Fibroblast of villous mesenchyme (primary cell): ENCODE results near the gene TNFRSF19. TPM values are rescaled to one million over a fixed set of nuclear protein-coding genes. Genes with fewer than 3 reads are reported as not detected.

Experiments used
- DNase-seq: peaks from one replicate; pipeline ENCODE4 v3.0.0-alpha.2; 2010; ENCODE audit warnings: low read depth
- H3K4me3 ChIP-seq: 2 replicates; pipeline ENCODE4 v1.5.1; 2011; ENCODE audit warnings: low read depth, mild to moderate bottlenecking, low read length
- total RNA-seq: library from RNA; depleted of rRNA; stranded (reverse); fragments of >200 nt; gene quantifications from 2 replicates; pipeline ENCODE4 v1.2.3, GENCODE V29; 2012
- TF ChIP-seq, protein P1 (sequence below): IDR thresholded peaks from 2 replicates; pipeline ENCODE4 v1.5.1; 2012; ENCODE audit warnings: low read depth, mild to moderate bottlenecking, low read length; ENCODE audit not compliant: insufficient read depth

Gene TNFRSF19
- total RNA-seq, 1 donor = 139 TPM

DNA sequence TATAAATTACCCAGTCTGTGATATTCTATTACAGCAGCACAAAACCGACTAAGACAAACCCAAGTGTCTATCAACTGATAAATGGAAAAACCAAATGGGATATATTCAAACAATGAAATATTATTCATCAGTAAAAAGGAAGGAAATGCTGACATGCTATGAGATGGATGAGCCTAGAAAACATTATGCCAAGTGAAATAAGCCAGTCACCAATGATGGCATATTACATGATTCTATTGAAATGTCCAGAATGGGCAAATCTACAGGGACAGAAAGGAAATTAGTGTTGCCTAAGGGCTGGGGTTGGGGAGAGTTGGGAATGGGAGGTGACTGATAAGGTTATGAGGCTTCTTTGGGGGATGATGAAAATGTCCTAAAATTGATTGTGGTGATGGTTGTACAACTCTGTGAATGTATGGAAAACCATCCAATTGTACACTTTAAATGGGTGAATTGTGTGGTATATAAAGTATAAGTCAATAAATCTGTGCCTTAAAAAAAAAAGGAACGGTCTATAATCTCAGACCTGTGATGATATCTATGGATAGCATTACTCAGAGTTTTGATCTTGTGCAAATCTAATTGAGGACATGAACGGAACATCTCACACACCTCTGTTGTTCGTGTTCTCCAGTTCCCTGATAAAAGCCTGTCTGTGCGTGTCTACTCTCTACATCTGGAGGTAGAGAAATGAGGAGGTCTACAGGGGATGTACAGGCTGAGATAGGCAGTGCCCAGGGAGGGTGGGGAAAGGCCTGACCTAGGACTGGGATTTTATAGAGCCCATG is 49.0 kb downstream of the TNFRSF19 start:
- H3K4me3 ChIP-seq = no peak overlapping the region
- TF ChIP-seq, protein P1, sequence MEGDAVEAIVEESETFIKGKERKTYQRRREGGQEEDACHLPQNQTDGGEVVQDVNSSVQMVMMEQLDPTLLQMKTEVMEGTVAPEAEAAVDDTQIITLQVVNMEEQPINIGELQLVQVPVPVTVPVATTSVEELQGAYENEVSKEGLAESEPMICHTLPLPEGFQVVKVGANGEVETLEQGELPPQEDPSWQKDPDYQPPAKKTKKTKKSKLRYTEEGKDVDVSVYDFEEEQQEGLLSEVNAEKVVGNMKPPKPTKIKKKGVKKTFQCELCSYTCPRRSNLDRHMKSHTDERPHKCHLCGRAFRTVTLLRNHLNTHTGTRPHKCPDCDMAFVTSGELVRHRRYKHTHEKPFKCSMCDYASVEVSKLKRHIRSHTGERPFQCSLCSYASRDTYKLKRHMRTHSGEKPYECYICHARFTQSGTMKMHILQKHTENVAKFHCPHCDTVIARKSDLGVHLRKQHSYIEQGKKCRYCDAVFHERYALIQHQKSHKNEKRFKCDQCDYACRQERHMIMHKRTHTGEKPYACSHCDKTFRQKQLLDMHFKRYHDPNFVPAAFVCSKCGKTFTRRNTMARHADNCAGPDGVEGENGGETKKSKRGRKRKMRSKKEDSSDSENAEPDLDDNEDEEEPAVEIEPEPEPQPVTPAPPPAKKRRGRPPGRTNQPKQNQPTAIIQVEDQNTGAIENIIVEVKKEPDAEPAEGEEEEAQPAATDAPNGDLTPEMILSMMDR = no peak
- DNase-seq = no peak

DNA sequence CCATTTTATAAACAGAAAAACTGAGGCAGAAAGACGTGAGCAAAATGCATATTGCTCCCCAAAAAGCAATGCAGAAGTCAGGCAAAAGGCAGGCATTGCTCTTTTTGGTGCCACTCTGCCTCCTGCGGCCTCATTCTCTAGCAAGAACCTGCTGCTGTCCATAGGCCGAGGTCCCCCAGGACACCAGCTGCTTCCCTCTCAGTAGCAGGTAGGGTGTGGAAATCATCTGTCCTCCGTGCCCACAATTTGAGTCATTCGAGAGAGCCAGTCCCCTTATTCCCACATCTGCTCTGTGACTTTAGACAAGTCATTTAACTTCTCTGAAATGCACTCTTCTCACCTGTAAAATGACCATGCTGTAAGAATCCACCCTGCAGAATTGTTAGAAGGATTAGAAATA is 50.0 kb downstream of the TNFRSF19 start:
- TF ChIP-seq, protein P1 = no peak
- H3K4me3 ChIP-seq = no peak overlapping the region
- DNase-seq = no peak

DNA sequence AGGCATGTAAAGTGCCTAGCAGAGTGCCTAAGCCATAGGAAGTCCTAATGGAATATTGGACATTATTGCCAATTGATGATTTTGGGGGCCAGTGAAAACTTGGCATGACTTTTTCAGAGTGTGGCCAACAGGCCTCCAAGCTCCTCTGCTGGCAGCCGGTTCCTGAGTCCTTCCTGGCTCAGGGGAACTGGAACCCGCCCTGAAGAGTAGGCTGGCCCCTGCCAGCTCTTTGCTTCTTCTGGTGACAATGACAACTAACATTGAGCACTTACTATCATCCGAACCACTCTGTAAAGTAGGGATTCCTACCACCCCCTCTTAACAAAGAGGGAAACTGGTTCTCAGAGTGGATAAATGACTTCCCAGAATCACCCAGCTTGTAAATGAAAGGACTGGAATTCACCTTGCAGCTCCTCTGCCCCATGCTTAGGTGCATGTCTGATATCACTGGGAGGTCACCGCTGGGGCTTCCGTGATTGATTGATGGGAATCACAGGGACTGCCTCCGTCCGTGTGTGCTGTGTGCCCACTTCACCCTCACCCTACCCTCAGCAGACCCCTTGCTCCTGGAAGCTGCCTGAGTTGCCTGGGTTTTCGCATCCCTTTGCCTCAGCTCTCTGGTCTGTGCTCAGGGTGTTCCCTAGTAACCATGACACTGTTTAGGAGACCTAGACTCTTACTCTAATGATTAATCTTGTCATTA is 50.6 kb downstream of the TNFRSF19 start:
- TF ChIP-seq, protein P1 = no peak
- no peak for DNase-seq
- no peak overlapping the region for H3K4me3 ChIP-seq

DNA sequence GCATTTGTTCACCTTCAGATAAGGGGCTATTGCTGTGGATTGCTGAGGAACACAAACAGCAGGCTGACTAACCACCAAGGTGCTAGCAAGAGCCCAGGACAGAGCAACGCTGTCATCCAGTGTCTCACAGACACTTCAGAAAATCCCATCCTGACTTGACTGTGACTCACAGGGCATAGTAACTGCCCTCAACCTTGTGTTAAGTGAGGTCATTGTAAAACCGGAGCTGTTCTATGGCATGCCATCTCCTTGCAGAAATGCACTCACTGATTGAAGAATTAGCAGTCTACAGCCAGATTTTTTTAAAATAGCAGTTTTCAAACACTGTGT is 51.1 kb downstream of the TNFRSF19 start:
- no peak overlapping the region for H3K4me3 ChIP-seq
- peak; percentile 78 for DNase-seq
- TF ChIP-seq, protein P1 = no peak

DNA sequence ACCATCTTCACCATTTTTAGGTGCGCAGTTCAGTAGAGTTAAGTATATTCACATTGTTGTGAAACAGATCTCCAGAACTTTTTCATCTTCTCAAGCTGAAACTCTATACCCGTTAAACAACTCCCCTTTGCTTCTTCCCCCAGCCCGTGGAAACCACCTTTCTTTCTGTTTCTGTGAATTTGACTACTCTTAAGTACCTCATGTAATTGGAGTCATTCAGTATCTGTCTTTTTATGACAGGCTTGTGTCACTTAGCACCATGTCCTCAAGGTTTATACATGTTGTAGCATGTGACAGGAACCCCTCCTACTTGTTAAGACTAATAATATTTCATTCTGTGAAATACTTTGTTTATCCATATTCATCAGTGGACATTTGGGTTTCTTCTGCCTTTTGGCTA is 52.8 kb downstream of the TNFRSF19 start:
- no peak overlapping the region for H3K4me3 ChIP-seq
- no peak for DNase-seq
- TF ChIP-seq, protein P1 = no peak

DNA sequence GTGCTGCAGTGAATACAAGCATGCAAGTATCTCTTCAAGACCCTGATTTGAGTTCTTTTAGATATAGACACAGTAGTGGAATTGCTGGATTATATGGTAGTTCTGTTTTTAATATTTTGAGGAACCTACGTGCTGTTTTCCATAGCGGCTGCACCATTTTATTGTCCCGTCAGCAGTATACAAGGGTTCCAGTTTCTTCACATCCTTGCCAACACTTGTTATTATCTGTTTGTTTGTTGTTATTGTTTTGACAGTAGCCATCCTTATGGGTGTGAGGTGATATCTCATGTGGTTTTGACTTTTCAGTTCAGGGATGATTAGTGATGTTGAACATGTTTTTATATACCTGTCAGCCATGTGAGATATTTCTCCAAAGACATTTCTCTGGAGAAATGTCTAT is 53.2 kb downstream of the TNFRSF19 start:
- no peak for DNase-seq
- H3K4me3 ChIP-seq = no peak overlapping the region
- TF ChIP-seq, protein P1 = no peak

DNA sequence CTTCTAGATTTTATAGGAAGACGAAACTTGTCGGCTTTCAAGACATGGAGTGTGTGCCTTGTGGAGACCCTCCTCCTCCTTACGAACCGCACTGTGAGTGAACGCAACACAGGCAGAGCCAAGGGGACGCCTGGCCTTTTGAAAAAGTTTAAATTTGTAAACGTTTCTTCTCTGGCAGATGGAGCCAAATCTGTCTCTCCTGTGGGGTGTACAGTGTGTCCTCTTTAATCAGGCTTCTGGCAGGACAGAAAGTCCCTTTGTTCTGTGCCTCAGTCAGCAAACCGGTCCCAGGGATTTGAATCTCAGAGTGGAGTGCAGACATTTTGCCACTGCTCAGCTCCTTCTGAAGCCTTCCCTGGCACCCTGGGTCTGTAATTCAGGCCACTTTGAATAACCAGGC is 56.5 kb downstream of the TNFRSF19 start:
- TF ChIP-seq, protein P1 = no peak
- no peak overlapping the region for H3K4me3 ChIP-seq
- DNase-seq = no peak
